Activated B cell treated with CpG ODN at 0.5 μM for 24 hours (primary cell): ENCODE measurements around the gene CDKAL1. TPM values are rescaled to one million over a fixed set of nuclear protein-coding genes. Genes with fewer than 3 reads are reported as not detected.

Source experiments
- ATAC-seq: fragments of 200-7000 bp; cut with Tn5 transposase; one replicate; pipeline ENCODE4 v1.10.0; 2021; ENCODE audit warnings: low read depth, mild to moderate bottlenecking, moderate library complexity
- CTCF ChIA-PET: fragments of 350-600 bp; sonication (Branson Sonifier 250); formaldehyde crosslinking; loops from one replicate; lab custom pipeline; 2021; ENCODE audit warnings: antibody characterized with exemption; lab: Charles Lee
- POLR2A ChIA-PET: fragments of 350-600 bp; sonication (Branson Sonifier 250); formaldehyde crosslinking; loops from one replicate; lab custom pipeline; 2021; ENCODE audit warnings: antibody characterized with exemption; lab: Charles Lee
- DNase-seq: peaks from one replicate; pipeline ENCODE4 v3.0.0; 2022
- H3K27ac Mint-ChIP-seq: one replicate; pipeline ENCODE4 v1.8.0; 2020; ENCODE audit warnings: mixed read lengths
- H3K27me3 Mint-ChIP-seq: one replicate; pipeline ENCODE4 v1.8.0; 2021; ENCODE audit warnings: mixed read lengths
- H3K36me3 Mint-ChIP-seq: one replicate; pipeline ENCODE4 v1.8.0; 2021; ENCODE audit warnings: low read depth, mixed read lengths
- H3K4me1 Mint-ChIP-seq: one replicate; pipeline ENCODE4 v1.8.0; 2021; ENCODE audit warnings: mixed read lengths
- H3K4me3 Mint-ChIP-seq: one replicate; pipeline ENCODE4 v1.8.0; 2020; ENCODE audit warnings: mild to moderate bottlenecking, mixed read lengths
- H3K9me3 Mint-ChIP-seq: one replicate; pipeline ENCODE4 v1.8.0; 2020; ENCODE audit warnings: mixed read lengths
- intact Hi-C: fragments of 100-400 bp; cut with micrococcal nuclease; formaldehyde crosslinking; loops from one replicate; pipeline ENCODE4 v1.15.1; 2024
- total RNA-seq: library from RNA; stranded (reverse); gene quantifications from 2 replicates; pipeline ENCODE4 v1.2.3, GENCODE V29; 2022
- TF ChIP-seq, protein P1 (sequence below): fragments of 200-600 bp; IDR thresholded peaks from one replicate; pipeline ENCODE4 v1.8.0; 2022; ENCODE audit warnings: antibody characterized with exemption, mild to moderate bottlenecking

The CDKAL1 gene
- total RNA-seq, 1 donor from 2014 or later: 31.9 TPM

DNA sequence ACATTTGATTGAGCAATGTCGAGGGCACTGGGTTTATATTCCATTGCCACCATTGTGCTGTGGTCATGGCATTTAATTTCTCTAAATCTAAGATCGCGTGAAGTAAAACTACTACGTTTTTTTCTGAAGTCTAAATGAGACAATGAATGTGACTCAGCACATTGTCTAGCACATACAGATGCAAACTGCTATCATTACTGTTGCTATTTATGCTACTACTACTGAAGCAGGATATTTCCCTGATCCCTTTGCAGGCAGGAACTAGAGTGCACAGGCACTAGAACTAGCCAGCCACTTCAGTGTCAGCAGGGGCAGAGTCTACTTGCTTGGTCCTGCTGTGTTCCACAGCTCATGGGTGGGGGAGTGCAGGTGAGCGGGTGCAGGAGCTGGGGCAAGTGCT is 449.7 kb downstream of the CDKAL1 start:
- Mint-ChIP-seq H3K4me1 (no peaks in the 10 kb centered on the region), H3K4me3 (no peak overlapping the region), H3K27ac (no peak overlapping the region), H3K36me3 (peaks cover 33% of the 10 kb centered on the region), H3K27me3 (no peaks in the 10 kb centered on the region), H3K9me3 (peaks cover 10% of the 10 kb centered on the region)
- ChIA-PET POLR2A (no interaction called here), CTCF (no interaction called here)
- intact Hi-C loops: no loop called here
- TF ChIP-seq, protein P1, sequence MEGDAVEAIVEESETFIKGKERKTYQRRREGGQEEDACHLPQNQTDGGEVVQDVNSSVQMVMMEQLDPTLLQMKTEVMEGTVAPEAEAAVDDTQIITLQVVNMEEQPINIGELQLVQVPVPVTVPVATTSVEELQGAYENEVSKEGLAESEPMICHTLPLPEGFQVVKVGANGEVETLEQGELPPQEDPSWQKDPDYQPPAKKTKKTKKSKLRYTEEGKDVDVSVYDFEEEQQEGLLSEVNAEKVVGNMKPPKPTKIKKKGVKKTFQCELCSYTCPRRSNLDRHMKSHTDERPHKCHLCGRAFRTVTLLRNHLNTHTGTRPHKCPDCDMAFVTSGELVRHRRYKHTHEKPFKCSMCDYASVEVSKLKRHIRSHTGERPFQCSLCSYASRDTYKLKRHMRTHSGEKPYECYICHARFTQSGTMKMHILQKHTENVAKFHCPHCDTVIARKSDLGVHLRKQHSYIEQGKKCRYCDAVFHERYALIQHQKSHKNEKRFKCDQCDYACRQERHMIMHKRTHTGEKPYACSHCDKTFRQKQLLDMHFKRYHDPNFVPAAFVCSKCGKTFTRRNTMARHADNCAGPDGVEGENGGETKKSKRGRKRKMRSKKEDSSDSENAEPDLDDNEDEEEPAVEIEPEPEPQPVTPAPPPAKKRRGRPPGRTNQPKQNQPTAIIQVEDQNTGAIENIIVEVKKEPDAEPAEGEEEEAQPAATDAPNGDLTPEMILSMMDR: no peak
- DNase-seq (no peak), ATAC-seq (no peak)

DNA sequence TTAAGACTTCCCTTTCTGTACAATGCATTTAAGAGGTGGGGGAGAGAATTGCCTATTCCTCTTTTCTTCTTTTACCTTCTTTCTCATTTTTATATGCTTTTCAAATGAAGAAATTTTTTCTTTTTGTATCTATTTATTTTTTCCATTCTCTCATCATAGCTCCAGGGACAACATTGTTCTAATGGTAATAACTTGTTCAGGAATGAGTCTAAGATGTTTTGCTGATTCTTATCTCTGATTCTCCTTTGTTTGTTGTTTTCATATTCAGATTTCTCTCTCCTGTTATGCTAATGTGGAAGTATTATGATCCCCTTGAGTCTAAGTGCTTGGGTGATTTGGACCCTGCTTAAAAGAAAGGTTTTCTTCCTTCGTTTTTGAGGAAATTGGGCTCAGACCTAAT is 451.6 kb downstream of the CDKAL1 start:
- H3K36me3 Mint-ChIP-seq: peaks cover 30% of the 10 kb centered on the region
- CTCF ChIA-PET: no interaction called here
- no peaks in the 10 kb centered on the region for H3K27me3 Mint-ChIP-seq

DNA sequence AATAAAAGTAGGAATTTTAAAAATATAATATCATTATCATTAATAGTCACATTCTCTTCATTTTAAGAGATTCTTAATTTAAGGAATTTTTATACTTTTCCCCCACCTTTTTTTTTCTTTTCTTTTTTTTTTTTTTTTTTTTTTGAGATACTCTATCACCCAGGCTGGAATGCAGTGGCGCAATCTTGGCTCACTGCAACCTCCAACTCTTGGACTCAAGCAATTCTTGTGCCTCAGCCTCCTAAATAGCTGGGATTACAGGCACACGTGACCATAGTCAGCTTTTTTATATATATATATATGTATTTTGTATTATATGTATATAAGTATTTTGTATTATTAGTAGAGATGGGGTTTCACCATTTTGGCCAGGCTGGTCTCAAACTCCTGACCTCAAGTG is 457.7 kb downstream of the CDKAL1 start:
- TF ChIP-seq, protein P1: no peak
- POLR2A ChIA-PET: no interaction called here
- CTCF ChIA-PET: interaction anchor here (0.7 kb wide), 1 partner anchor 9 kb away, joined by 3 read pairs; no protein-coding TSS in a partner anchor
- Mint-ChIP-seq H3K9me3 (peaks cover 4% of the 10 kb centered on the region), H3K27ac (no peak overlapping the region), H3K4me3 (no peak overlapping the region), H3K4me1 (peaks cover 2% of the 10 kb centered on the region), H3K36me3 (peaks cover 20% of the 10 kb centered on the region), H3K27me3 (no peaks in the 10 kb centered on the region)
- intact Hi-C loops: no loop called here
- DNase-seq: no peak
- ATAC-seq: no peak

More for the DNA sequence above, 451.6 kb downstream of the CDKAL1 start:
- Mint-ChIP-seq H3K9me3 (peaks cover 10% of the 10 kb centered on the region), H3K4me3 (no peak overlapping the region), H3K27ac (no peak overlapping the region), H3K4me1 (no peaks in the 10 kb centered on the region)
- POLR2A ChIA-PET: no interaction called here
- TF ChIP-seq, protein P1: no peak
- ATAC-seq (no peak), DNase-seq (no peak)
- intact Hi-C loops: no loop called here

DNA sequence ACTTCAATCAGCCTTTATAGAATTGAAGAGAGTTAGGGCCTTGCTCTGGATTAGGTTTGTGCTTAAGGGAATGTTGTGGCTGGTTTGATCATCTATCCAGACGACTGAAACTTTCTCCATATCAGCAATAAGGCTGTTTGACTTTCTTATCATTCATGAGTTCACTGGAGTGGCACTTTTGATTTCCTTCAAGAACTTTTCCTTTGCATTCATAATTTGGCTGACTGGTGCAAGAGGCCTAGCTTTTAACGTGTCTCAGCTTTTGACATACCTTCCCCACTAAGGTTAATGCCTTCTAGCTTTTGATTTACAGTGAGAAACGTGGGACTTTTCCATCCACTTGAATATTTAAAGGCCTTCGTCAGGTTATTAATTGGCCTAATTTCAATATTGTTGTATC is 461.8 kb downstream of the CDKAL1 start:
- ATAC-seq: no peak
- Mint-ChIP-seq H3K27ac (no peak overlapping the region), H3K4me1 (peaks cover 22% of the 10 kb centered on the region), H3K36me3 (peaks cover 21% of the 10 kb centered on the region), H3K27me3 (no peaks in the 10 kb centered on the region), H3K4me3 (no peak overlapping the region), H3K9me3 (peaks cover 4% of the 10 kb centered on the region)
- DNase-seq: no peak
- POLR2A ChIA-PET: no interaction called here
- CTCF ChIA-PET: no interaction called here
- TF ChIP-seq, protein P1: no peak
- intact Hi-C loops: no loop called here

DNA sequence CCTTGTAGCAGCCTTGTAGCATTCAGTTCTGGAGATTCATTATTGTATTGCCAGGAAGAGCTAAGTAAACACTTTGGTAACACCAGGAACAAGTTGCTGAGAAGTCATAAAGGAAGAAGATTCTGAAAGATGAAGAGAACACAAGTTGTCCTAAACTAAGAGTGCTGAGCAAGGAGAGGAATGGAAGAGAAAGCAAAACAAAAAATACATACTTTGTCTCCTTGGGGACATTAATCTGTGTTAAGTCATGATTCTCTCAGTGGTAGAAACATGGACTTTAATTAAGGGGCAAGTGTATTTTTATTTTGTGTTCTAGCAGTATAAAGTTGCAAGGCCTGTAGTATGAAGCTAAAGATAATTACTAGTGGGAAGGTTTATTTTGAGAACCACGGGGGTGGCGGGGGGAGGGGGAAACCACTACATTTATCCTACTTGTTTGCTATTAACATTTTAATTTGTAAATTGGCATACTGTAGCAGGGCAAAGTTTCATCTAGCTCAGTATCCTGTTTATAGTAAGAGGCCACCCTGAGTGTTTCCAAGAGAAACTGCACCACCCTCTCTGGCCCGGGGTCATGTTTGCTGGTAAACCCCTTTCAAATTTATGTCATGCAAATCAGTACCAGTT is 463.0 kb downstream of the CDKAL1 start:
- peaks cover 22% of the 10 kb centered on the region for H3K4me1 Mint-ChIP-seq
- CTCF ChIA-PET: interaction anchor here (0.6 kb wide), 1 partner anchor 988 kb away, joined by 3 read pairs; no protein-coding TSS in a partner anchor
- DNase-seq (no peak), ATAC-seq (no peak)
- H3K27me3 Mint-ChIP-seq: no peaks in the 10 kb centered on the region
- H3K9me3 Mint-ChIP-seq: peaks cover 4% of the 10 kb centered on the region
- peaks cover 33% of the 10 kb centered on the region for H3K36me3 Mint-ChIP-seq
- TF ChIP-seq, protein P1: no peak
- no peak overlapping the region for H3K4me3 Mint-ChIP-seq
- intact Hi-C loops: no loop called here
- POLR2A ChIA-PET: interaction anchor here (0.7 kb wide), 1 partner anchor 9 kb away, joined by 6 read pairs; no protein-coding TSS in a partner anchor
- peak overlapping the region; percentile 53 for H3K27ac Mint-ChIP-seq
